Loucy (cell line): ENCODE data around the gene FKBP15.

ENCODE experiments used
- H2AFZ ChIP-seq: fragments of 200-600 bp; sonication (generic); 2 replicates; pipeline ENCODE4 v1.6.0; 2016; ENCODE audit warnings: antibody characterized with exemption, mild to moderate bottlenecking, low read length, moderate library complexity
- H3F3A ChIP-seq: fragments of 200-600 bp; 2 replicates; pipeline ENCODE4 v1.6.0; 2016; ENCODE audit warnings: antibody characterized with exemption, low read depth, mild to moderate bottlenecking
- H3K27me3 ChIP-seq: fragments of 200-600 bp; sonication (generic); 2 replicates; pipeline ENCODE4 v1.6.1; 2014; ENCODE audit warnings: low read length, mild to moderate bottlenecking; ENCODE audit not compliant: insufficient read depth, poor library complexity, severe bottlenecking
- H3K36me3 ChIP-seq: fragments of 200-600 bp; sonication (generic); 2 replicates; pipeline ENCODE4 v1.6.1; 2016; ENCODE audit warnings: low read length; ENCODE audit not compliant: insufficient read depth
- H3K4me1 ChIP-seq: fragments of 200-600 bp; sonication (generic); 2 replicates; pipeline ENCODE4 v1.5.1; 2014; ENCODE audit warnings: low read length, mild to moderate bottlenecking; ENCODE audit not compliant: insufficient read depth, poor library complexity, severe bottlenecking
- H3K4me2 ChIP-seq: fragments of 200-600 bp; sonication (generic); 2 replicates; pipeline ENCODE4 v1.6.0; 2014; ENCODE audit warnings: antibody characterized with exemption, low read length, low read depth, mild to moderate bottlenecking; ENCODE audit not compliant: poor library complexity, severe bottlenecking
- H3K4me3 ChIP-seq: fragments of 200-600 bp; sonication (generic); 2 replicates; pipeline ENCODE4 v1.5.1; 2014; ENCODE audit warnings: low read length, mild to moderate bottlenecking, mixed read lengths; ENCODE audit not compliant: poor library complexity, severe bottlenecking
- H3K79me2 ChIP-seq: fragments of 200-600 bp; sonication (generic); 2 replicates; pipeline ENCODE4 v1.6.1; 2014; ENCODE audit warnings: low read length; ENCODE audit not compliant: insufficient read depth
- H3K9ac ChIP-seq: fragments of 200-600 bp; sonication (generic); 2 replicates; pipeline ENCODE4 v1.6.0; 2014; ENCODE audit warnings: mild to moderate bottlenecking, low read depth, low read length, moderate library complexity; ENCODE audit not compliant: poor library complexity, severe bottlenecking
- H3K9me2 ChIP-seq: fragments of 200-600 bp; sonication (generic); replicated peaks from 2 replicates; pipeline ENCODE4 v1.6.1; 2016; ENCODE audit warnings: low read depth, low read length, mixed read lengths
- H3K9me3 ChIP-seq: fragments of 200-600 bp; sonication (generic); 2 replicates; pipeline ENCODE4 v1.6.1; 2014; ENCODE audit warnings: mild to moderate bottlenecking, antibody characterized with exemption, low read length, low read depth; ENCODE audit not compliant: insufficient read depth
- H4K20me1 ChIP-seq: fragments of 200-600 bp; sonication (generic); 2 replicates; pipeline ENCODE4 v1.6.0; 2014; ENCODE audit warnings: antibody characterized with exemption, low read length, mild to moderate bottlenecking; ENCODE audit not compliant: insufficient read depth, poor library complexity, severe bottlenecking
- EZH2phosphoT487 ChIP-seq: fragments of 200-600 bp; IDR thresholded peaks from 2 replicates; pipeline ENCODE4 v1.6.1; 2018; ENCODE audit warnings: antibody characterized with exemption, mild to moderate bottlenecking, moderate library complexity, borderline replicate concordance
- TF ChIP-seq, protein P1 (sequence below): fragments of 200-600 bp; sonication (generic); conservative IDR thresholded peaks from 2 replicates; pipeline ENCODE4 v1.5.1; 2014; ENCODE audit warnings: mild to moderate bottlenecking, antibody characterized with exemption, low read length

The FKBP15 gene

GRCh38 chr9:113210815-113211214 lies 10.3 kb downstream of the FKBP15 start:
- Histone ChIP-seq H3K4me2 (no peak overlapping the region), H3K9me2 (no peaks in the 10 kb centered on the region), H3K27me3 (no peaks in the 10 kb centered on the region), H3K4me1 (no peaks in the 10 kb centered on the region), H3K9me3 (no peaks in the 10 kb centered on the region), H3F3A (no peaks in the 10 kb centered on the region), H3K9ac (no peak overlapping the region), H2AFZ (no peak overlapping the region), H3K36me3 (peaks cover 18% of the 10 kb centered on the region), H3K79me2 (peaks cover 22% of the 10 kb centered on the region; the same call in 1 of the 2 replicates), H3K4me3 (no peak overlapping the region), H4K20me1 (peaks cover 4% of the 10 kb centered on the region)
- no peak for TF ChIP-seq EZH2phosphoT487

DNA sequence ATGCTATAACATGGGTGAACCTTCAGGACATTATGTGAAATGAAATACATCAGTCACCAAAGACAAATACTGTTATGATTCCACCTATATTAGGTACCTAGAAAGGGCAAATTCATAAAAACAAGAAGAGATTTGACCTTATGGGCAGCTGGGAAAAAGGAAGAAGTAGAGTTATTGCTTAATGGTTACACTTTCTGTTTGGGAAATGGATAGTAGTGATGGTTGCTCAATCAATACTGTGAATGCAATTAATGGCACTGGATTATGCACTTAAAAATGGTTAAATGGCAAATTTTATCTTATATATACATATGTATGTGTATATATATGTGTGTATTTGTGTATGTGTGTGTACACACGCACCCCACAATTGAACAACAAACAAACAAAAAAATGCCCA lies 15.2 kb downstream of the FKBP15 start:
- H3K9ac ChIP-seq = no peak overlapping the region
- H3K36me3 ChIP-seq = peaks cover 58% of the 10 kb centered on the region
- TF ChIP-seq, protein P1, sequence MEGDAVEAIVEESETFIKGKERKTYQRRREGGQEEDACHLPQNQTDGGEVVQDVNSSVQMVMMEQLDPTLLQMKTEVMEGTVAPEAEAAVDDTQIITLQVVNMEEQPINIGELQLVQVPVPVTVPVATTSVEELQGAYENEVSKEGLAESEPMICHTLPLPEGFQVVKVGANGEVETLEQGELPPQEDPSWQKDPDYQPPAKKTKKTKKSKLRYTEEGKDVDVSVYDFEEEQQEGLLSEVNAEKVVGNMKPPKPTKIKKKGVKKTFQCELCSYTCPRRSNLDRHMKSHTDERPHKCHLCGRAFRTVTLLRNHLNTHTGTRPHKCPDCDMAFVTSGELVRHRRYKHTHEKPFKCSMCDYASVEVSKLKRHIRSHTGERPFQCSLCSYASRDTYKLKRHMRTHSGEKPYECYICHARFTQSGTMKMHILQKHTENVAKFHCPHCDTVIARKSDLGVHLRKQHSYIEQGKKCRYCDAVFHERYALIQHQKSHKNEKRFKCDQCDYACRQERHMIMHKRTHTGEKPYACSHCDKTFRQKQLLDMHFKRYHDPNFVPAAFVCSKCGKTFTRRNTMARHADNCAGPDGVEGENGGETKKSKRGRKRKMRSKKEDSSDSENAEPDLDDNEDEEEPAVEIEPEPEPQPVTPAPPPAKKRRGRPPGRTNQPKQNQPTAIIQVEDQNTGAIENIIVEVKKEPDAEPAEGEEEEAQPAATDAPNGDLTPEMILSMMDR = no peak
- no peak for TF ChIP-seq EZH2phosphoT487
- no peaks in the 10 kb centered on the region for H3F3A ChIP-seq
- H3K4me3 ChIP-seq = no peak overlapping the region
- H3K9me3 ChIP-seq = no peaks in the 10 kb centered on the region
- H4K20me1 ChIP-seq = no peaks in the 10 kb centered on the region
- no peaks in the 10 kb centered on the region for H3K27me3 ChIP-seq
- no peaks in the 10 kb centered on the region for H3K4me1 ChIP-seq
- H3K9me2 ChIP-seq = no peaks in the 10 kb centered on the region
- H3K4me2 ChIP-seq = no peak overlapping the region
- H3K79me2 ChIP-seq = no peaks in the 10 kb centered on the region
- H2AFZ ChIP-seq = no peak overlapping the region

GRCh38 chr9:113205432-113205831 lies 15.6 kb downstream of the FKBP15 start:
- H3K79me2 ChIP-seq = no peaks in the 10 kb centered on the region
- H3K36me3 ChIP-seq = peaks cover 60% of the 10 kb centered on the region
- H3K4me1 ChIP-seq = no peaks in the 10 kb centered on the region
- no peaks in the 10 kb centered on the region for H3K27me3 ChIP-seq
- no peaks in the 10 kb centered on the region for H3F3A ChIP-seq
- no peak overlapping the region for H3K9ac ChIP-seq
- H3K9me2 ChIP-seq = no peaks in the 10 kb centered on the region
- no peak overlapping the region for H3K4me2 ChIP-seq
- H3K9me3 ChIP-seq = no peaks in the 10 kb centered on the region
- no peaks in the 10 kb centered on the region for H4K20me1 ChIP-seq
- no peak overlapping the region for H3K4me3 ChIP-seq
- H2AFZ ChIP-seq = no peak overlapping the region
- no peak for TF ChIP-seq EZH2phosphoT487
- TF ChIP-seq, protein P1 = no peak

GRCh38 chr9:113199683-113200329 lies 21.3 kb downstream of the FKBP15 start:
- H2AFZ ChIP-seq = no peak overlapping the region
- H4K20me1 ChIP-seq = no peaks in the 10 kb centered on the region
- TF ChIP-seq, protein P1 = no peak
- no peak for TF ChIP-seq EZH2phosphoT487
- H3K4me3 ChIP-seq = no peak overlapping the region
- no peak overlapping the region for H3K9ac ChIP-seq
- peaks cover 80% of the 10 kb centered on the region for H3K36me3 ChIP-seq
- no peaks in the 10 kb centered on the region for H3K4me1 ChIP-seq
- no peaks in the 10 kb centered on the region for H3K79me2 ChIP-seq
- no peaks in the 10 kb centered on the region for H3K27me3 ChIP-seq
- H3K9me3 ChIP-seq = no peaks in the 10 kb centered on the region
- no peaks in the 10 kb centered on the region for H3F3A ChIP-seq
- H3K4me2 ChIP-seq = no peak overlapping the region
- H3K9me2 ChIP-seq = no peaks in the 10 kb centered on the region
